Endothelial cell (in vitro differentiated cells): ENCODE results near the gene TRIM17. TPM values are rescaled to one million over a fixed set of nuclear protein-coding genes. Genes with fewer than 3 reads are reported as not detected.

Experiments
- DNase-seq: peaks from one replicate; pipeline ENCODE4 v3.0.0; 2021; ENCODE audit warnings: low spot score
- H3K27ac Mint-ChIP-seq: one replicate; pipeline ENCODE4 v1.8.0; 2021; ENCODE audit warnings: mixed read lengths, inconsistent platforms; ENCODE audit not compliant: unreplicated experiment
- H3K27me3 Mint-ChIP-seq: one replicate; pipeline ENCODE4 v1.8.0; 2021; ENCODE audit warnings: mild to moderate bottlenecking, moderate library complexity, mixed read lengths, inconsistent platforms; ENCODE audit not compliant: unreplicated experiment
- H3K36me3 Mint-ChIP-seq: one replicate; pipeline ENCODE4 v1.8.0; 2021; ENCODE audit warnings: mild to moderate bottlenecking, low read depth, mixed read lengths, inconsistent platforms; ENCODE audit not compliant: unreplicated experiment
- H3K4me1 Mint-ChIP-seq: one replicate; pipeline ENCODE4 v1.8.0; 2021; ENCODE audit warnings: mild to moderate bottlenecking, mixed read lengths, inconsistent platforms; ENCODE audit not compliant: unreplicated experiment
- H3K4me3 Mint-ChIP-seq: one replicate; pipeline ENCODE4 v1.8.0; 2021; ENCODE audit warnings: mild to moderate bottlenecking, mixed read lengths, inconsistent platforms; ENCODE audit not compliant: unreplicated experiment
- H3K9me3 Mint-ChIP-seq: one replicate; pipeline ENCODE4 v1.8.0; 2021; ENCODE audit warnings: mixed read lengths, inconsistent platforms; ENCODE audit not compliant: unreplicated experiment
- total RNA-seq: library from RNA; stranded (reverse); fragmentation: NEBNext Ultra II Directional; extraction: Animal tissue kit (Norgen Biotek cat#: 25700); gene quantifications from one replicate; pipeline ENCODE4 v1.2.1, GENCODE V29; 2021; ENCODE audit not compliant: unreplicated experiment
- TF ChIP-seq, protein P1 (sequence below): fragments of 200-600 bp; sonication (generic); IDR thresholded peaks from one replicate; pipeline ENCODE4 v1.5.0; 2021; ENCODE audit warnings: antibody characterized with exemption; ENCODE audit not compliant: unreplicated experiment

The TRIM17 gene
- total RNA-seq, 1 donor from 2014 or later = 2.3 TPM

DNA sequence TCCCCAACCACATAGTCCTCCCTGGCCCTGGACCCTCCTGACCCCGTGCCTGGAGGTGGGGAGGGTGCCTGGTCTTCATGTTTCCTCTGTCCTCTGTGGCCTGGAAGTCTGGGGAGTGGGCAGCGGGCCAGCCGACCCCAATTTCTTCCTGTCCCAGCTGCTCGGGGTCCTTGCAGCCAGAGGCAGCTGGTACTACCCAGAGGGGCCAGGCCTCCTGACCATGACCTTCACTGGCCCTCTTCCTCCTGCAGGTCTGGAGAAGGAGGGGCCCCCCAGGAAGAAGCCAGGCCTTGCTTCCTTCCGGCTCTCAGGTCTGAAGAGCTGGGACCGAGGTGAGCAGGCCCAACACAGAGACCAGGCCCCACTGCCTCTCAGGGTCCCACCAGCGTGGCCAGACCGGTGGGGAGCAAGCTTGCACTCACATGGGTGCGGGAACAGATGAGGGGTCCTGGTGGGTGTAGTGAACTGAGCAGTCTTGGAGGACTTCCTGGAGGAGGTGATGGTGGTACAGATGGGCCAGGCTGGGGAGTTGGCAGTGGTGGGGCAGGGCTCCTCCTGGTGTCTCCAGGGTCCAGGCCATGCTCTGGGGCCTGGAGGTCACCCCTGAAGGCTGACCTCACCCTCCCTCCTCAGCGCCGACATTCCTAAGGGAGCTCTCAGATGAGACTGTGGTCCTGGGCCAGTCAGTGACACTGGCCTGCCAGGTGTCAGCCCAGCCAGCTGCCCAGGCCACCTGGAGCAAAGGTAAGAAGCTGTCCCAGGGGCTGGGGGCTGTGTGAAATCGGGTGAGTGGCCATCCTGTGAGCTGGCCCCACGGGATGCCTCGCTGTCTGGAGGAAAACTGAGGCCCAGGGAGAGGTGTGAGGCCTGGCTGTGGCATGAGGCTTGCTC, 42.7 kb downstream of the TRIM17 start:
- no peaks in the 10 kb centered on the region for H3K36me3 Mint-ChIP-seq
- DNase-seq = no peak
- TF ChIP-seq, protein P1, sequence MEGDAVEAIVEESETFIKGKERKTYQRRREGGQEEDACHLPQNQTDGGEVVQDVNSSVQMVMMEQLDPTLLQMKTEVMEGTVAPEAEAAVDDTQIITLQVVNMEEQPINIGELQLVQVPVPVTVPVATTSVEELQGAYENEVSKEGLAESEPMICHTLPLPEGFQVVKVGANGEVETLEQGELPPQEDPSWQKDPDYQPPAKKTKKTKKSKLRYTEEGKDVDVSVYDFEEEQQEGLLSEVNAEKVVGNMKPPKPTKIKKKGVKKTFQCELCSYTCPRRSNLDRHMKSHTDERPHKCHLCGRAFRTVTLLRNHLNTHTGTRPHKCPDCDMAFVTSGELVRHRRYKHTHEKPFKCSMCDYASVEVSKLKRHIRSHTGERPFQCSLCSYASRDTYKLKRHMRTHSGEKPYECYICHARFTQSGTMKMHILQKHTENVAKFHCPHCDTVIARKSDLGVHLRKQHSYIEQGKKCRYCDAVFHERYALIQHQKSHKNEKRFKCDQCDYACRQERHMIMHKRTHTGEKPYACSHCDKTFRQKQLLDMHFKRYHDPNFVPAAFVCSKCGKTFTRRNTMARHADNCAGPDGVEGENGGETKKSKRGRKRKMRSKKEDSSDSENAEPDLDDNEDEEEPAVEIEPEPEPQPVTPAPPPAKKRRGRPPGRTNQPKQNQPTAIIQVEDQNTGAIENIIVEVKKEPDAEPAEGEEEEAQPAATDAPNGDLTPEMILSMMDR = no peak

DNA sequence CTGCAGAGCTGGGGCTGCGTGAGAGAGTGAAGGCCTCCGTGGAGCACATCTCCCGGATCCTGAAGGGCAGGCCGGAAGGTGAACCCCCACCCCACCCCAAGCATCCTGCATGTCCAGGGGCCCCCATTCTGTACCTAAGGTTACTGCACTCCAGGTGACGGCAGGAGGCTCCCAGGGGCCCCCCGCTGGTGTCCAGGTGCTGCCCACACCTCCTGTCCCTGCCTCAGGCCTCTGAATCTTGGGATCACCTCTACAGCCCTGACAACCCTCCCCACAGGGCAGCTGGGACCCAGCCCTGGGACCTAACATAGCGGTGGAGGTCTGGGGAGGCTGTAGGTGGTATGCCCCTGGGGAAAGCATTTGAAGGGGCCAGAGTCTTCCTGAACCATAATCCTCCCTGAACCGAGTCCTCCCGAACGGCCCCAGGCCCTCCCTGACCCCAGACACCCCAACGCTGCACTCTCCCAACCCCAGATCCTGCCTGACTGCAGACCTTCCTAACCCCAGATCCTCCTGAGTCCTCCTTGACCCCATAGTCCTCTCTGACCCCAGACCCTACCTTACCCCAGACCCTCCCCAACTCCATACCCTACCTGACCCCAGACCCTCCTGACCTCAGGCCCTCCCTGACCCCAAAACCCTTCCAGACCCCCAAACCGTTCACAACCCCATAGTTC, 43.5 kb downstream of the TRIM17 start:
- TF ChIP-seq, protein P1 = no peak
- DNase-seq = no peak
- H3K27ac Mint-ChIP-seq = no peak overlapping the region
- H3K27me3 Mint-ChIP-seq = peaks cover 7% of the 10 kb centered on the region
- H3K36me3 Mint-ChIP-seq = no peaks in the 10 kb centered on the region
- H3K4me1 Mint-ChIP-seq = peaks cover 3% of the 10 kb centered on the region
- H3K9me3 Mint-ChIP-seq = no peaks in the 10 kb centered on the region
- no peak overlapping the region for H3K4me3 Mint-ChIP-seq

More for the DNA sequence above, 42.7 kb downstream of the TRIM17 start:
- Mint-ChIP-seq H3K4me1 (peaks cover under 1% of the 10 kb centered on the region), H3K27me3 (peaks cover 8% of the 10 kb centered on the region), H3K9me3 (no peaks in the 10 kb centered on the region), H3K27ac (no peak overlapping the region), H3K4me3 (no peak overlapping the region)

DNA sequence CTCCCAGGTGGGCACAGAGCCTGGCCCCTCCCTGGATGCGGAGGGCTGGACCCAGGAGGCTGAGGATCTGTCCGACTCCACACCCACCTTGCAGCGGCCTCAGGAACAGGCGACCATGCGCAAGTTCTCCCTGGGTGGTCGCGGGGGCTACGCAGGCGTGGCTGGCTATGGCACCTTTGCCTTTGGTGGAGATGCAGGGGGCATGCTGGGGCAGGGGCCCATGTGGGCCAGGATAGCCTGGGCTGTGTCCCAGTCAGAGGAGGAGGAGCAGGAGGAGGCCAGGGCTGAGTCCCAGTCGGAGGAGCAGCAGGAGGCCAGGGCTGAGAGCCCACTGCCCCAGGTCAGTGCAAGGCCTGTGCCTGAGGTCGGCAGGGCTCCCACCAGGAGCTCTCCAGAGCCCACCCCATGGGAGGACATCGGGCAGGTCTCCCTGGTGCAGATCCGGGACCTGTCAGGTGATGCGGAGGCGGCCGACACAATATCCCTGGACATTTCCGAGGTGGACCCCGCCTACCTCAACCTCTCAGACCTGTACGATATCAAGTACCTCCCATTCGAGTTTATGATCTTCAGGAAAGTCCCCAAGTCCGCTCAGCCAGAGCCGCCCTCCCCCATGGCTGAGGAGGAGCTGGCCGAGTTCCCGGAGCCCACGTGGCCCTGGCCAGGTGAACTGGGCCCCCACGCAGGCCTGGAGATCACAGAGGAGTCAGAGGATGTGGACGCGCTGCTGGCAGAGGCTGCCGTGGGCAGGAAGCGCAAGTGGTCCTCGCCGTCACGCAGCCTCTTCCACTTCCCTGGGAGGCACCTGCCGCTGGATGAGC, 44.3 kb downstream of the TRIM17 start:
- H3K4me1 Mint-ChIP-seq = peaks cover 3% of the 10 kb centered on the region
- no peak overlapping the region for H3K27ac Mint-ChIP-seq
- peaks cover 7% of the 10 kb centered on the region for H3K27me3 Mint-ChIP-seq
- no peak overlapping the region for H3K4me3 Mint-ChIP-seq
- no peaks in the 10 kb centered on the region for H3K9me3 Mint-ChIP-seq
- no peak for DNase-seq
- TF ChIP-seq, protein P1 = no peak
- H3K36me3 Mint-ChIP-seq = no peaks in the 10 kb centered on the region

DNA sequence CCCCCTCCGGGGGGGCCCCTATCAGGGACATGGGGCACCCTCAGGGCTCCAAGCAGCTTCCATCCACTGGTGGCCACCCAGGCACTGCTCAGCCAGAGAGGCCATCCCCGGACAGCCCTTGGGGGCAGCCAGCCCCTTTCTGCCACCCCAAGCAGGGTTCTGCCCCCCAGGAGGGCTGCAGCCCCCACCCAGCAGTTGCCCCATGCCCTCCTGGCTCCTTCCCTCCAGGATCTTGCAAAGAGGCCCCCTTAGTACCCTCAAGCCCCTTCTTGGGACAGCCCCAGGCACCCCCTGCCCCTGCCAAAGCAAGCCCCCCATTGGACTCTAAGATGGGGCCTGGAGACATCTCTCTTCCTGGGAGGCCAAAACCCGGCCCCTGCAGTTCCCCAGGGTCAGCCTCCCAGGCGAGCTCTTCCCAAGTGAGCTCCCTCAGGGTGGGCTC, 44.9 kb downstream of the TRIM17 start:
- Mint-ChIP-seq H3K27ac (no peak overlapping the region), H3K9me3 (no peaks in the 10 kb centered on the region), H3K4me3 (no peak overlapping the region), H3K4me1 (peaks cover 3% of the 10 kb centered on the region), H3K27me3 (peaks cover 6% of the 10 kb centered on the region), H3K36me3 (no peaks in the 10 kb centered on the region)
- DNase-seq = no peak
- TF ChIP-seq, protein P1 = no peak
